ENCODE measurements around the gene LRCH1.

Gene LRCH1

DNA sequence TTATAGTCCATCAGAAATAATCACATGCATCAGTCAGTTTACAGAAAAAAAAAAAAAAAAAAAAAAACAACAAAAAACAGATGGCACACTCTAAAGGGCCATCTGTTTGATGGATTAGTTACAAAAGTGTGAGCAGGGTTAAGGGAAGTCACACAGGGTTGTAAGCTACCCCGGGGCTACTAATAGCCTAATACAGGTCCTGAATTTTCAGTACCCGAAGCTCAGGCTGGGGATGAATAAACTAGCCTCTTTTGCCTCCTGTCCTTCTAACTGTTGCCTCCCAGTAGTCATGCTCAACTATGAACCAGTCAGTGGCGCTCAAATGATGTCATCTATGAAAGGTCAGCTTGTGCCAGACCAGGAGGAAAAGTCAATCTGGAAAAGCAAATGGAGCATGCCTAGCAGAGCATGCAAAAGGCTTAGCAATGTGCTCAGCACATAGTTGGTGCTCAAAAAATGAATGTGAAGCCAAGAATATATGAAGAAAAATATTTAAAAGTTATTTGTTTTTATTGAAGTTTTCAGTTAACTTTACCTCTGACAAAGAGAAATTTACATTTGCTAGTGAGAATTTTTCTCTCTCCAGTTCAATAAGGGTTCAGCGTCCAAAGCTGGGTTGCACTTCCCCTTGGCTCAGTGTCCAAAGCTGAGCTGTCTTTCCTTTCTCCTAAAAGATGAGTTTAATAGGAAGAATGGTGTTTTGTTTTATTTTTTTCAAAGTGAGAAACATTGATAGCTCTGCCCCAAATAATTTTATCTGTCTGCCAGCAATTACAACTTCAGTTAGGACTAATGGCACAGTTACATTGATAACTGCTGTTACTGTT is 30.8 kb upstream of the LRCH1 start:
- Histone ChIP-seq H3K9me3 (ENCODE audit: control insufficient read depth, low read length) (peaks cover 11% of the 10 kb centered on the region), H3K36me3 (ENCODE audit: control insufficient read depth, insufficient read depth, low read length) (no peaks in the 10 kb centered on the region), H3K4me1 (ENCODE audit: control insufficient read depth, insufficient read depth, low read length, poor library complexity, severe bottlenecking) (no peaks in the 10 kb centered on the region), H3K27ac (ENCODE audit: low read depth, low read length, severe bottlenecking) (no peak overlapping the region), H3K4me3 (ENCODE audit: extremely low read depth, insufficient read depth, low read length, poor library complexity, severe bottlenecking) (no peak overlapping the region)
- 92 to 93% methylated on average over 3 of the region's 4 CpGs for WGBS, 2 experiments (ENCODE audit: insufficient coverage in 2 of 2)

DNA sequence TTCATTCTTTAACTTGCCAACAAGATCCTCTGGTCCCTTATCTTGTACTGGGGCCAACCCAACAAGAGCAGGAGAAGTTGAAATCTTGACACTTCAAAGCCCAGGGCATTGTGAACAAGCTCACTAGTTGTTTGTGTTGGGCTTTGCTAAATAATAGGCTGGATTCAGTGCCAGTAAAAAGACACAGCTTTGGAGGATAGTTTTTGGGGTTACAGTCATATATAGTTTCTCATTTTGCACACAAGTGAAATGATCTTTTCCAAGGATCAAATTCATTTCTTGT is 30.3 kb upstream of the LRCH1 start:
- Histone ChIP-seq H3K36me3 (ENCODE audit: control insufficient read depth, insufficient read depth, low read length) (no peaks in the 10 kb centered on the region), H3K27ac (ENCODE audit: low read depth, low read length, severe bottlenecking) (no peak overlapping the region), H3K9me3 (ENCODE audit: control insufficient read depth, low read length) (peaks cover 11% of the 10 kb centered on the region), H3K4me1 (ENCODE audit: control insufficient read depth, insufficient read depth, low read length, poor library complexity, severe bottlenecking) (no peaks in the 10 kb centered on the region), H3K4me3 (ENCODE audit: extremely low read depth, insufficient read depth, low read length, poor library complexity, severe bottlenecking) (no peak overlapping the region)

DNA sequence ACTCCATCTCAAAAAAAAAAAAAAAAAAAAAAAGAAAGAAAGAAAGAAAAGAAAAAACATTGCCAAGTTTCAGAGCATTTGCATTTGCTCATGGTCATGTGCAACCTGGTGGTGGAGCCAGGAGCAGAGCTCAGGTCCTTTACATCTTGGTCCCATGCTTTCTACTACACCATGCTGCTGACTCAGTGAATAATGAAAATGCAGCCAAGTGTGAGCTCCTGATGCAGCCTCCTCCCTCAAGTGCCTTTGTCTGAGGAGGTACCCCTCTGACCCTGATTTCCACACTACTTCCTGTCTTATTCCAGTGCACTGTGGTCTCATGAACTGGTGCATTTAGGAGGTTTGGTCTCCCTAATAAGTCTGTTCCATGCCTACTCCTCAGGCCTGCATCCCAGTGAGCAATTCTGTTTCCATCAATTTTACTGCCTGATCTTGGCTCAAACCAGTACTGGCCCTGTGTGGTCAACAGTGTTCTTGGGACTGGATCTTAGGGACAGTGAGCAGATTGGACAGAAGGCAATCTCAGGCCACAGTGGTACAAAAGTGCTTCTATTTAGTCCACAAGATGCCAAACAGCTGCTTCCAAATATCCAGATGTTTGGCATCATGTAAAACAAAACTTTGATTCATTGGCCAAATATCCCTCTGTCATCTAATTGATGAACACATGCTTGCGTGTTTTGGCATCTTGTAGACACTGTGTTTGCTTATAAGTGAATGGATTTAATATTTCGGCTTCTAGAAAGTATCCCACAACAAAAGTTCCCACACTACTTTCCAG is 28.8 kb upstream of the LRCH1 start:
- no peaks in the 10 kb centered on the region for H3K36me3 ChIP-seq (ENCODE audit: control insufficient read depth, insufficient read depth, low read length)
- peaks cover 11% of the 10 kb centered on the region for H3K9me3 ChIP-seq (ENCODE audit: control insufficient read depth, low read length)
- H3K27ac ChIP-seq (ENCODE audit: low read depth, low read length, severe bottlenecking), result no peak overlapping the region
- no peaks in the 10 kb centered on the region for H3K4me1 ChIP-seq (ENCODE audit: control insufficient read depth, insufficient read depth, low read length, poor library complexity, severe bottlenecking)
- H3K4me3 ChIP-seq (ENCODE audit: extremely low read depth, insufficient read depth, low read length, poor library complexity, severe bottlenecking), result no peak overlapping the region
- no CpG with 5 or more reads among the region's 2 CpGs for WGBS, 2 experiments (ENCODE audit: insufficient coverage in 2 of 2)

DNA sequence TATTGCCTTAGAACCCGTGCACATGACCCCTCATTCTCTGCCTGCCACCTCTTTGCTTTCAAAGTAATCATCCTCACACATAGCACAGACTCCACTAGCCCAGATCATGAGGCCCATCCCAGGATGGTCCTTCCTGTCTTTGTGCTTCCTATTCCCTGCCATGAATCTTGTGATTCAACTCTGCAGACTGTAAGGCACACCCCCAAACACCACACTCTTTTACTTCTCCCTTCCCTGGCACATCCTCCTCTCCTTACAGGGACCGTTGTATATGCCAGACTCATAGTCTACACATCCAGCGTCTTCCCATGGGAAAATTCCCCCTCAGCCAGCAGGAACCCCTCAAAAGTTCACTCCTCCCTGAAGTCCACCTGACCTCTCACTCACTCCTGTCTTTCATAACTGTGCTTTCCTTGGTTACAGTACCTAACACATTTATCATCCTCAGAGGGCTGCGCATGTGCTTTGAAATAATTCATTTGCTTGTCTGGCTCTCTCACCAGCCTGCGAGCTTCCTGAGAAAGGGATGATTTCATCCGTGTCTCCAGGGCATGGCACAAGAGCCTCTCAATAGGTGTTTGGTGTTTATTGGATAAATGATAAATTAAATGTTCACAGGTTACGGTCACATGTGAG is 26.8 kb upstream of the LRCH1 start:
- no peaks in the 10 kb centered on the region for H3K36me3 ChIP-seq (ENCODE audit: control insufficient read depth, insufficient read depth, low read length)
- peaks cover 9% of the 10 kb centered on the region for H3K9me3 ChIP-seq (ENCODE audit: control insufficient read depth, low read length)
- no peaks in the 10 kb centered on the region for H3K4me1 ChIP-seq (ENCODE audit: control insufficient read depth, insufficient read depth, low read length, poor library complexity, severe bottlenecking)
- H3K27ac ChIP-seq (ENCODE audit: low read depth, low read length, severe bottlenecking), result no peak overlapping the region
- 93 to 98% methylated on average over 6 of the region's 7 CpGs for WGBS, 2 experiments (ENCODE audit: insufficient coverage in 2 of 2)
- H3K4me3 ChIP-seq (ENCODE audit: extremely low read depth, insufficient read depth, low read length, poor library complexity, severe bottlenecking), result no peak overlapping the region

DNA sequence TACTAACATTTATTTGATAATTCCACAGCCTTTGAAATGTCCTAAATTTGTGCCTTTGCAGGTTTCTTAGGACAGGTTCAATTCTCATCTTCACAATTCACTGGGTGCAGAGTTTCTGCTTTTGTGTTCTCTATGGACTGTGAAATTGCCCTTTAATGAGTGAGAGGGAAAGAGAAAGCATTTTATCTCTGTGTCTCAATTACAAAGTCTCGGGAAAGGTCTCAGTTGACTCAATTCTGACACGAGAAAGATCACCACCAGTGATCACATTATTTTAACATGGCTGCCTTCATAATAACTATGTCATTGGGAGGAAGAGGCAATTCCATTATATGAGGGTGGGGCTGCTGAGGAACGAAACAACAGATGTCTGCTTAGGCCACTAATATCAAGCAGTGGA is 26.2 kb upstream of the LRCH1 start:
- H3K27ac ChIP-seq (ENCODE audit: low read depth, low read length, severe bottlenecking), result no peak overlapping the region
- H3K9me3 ChIP-seq (ENCODE audit: control insufficient read depth, low read length), result peaks cover 3% of the 10 kb centered on the region
- no peaks in the 10 kb centered on the region for H3K36me3 ChIP-seq (ENCODE audit: control insufficient read depth, insufficient read depth, low read length)
- WGBS, 2 experiments (ENCODE audit: insufficient coverage in 2 of 2), result no CpG with 5 or more reads among the region's 3 CpGs
- H3K4me1 ChIP-seq (ENCODE audit: control insufficient read depth, insufficient read depth, low read length, poor library complexity, severe bottlenecking), result no peaks in the 10 kb centered on the region
- no peak overlapping the region for H3K4me3 ChIP-seq (ENCODE audit: extremely low read depth, insufficient read depth, low read length, poor library complexity, severe bottlenecking)

DNA sequence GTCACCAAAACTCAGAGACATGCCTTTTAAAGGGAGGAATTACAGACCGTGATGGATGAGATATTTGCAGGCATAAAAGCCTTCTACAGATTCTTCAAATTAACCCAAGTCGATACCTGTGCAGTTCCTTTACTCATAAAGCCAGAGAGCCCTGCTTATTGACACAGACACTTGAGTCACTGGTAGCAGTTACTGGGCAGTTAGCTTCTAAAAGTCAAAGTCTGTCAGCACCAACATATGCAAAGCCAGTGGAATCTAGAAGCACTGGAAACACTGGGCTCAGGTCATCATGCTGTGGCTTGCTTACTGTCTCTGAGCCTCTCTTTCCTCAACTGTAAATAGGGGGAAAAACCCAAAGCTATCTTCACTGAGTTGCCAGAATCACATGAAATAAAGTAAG is 25.7 kb upstream of the LRCH1 start:
- 67 to 100% methylated on average over 1 of the region's 2 CpGs for WGBS, 2 experiments (ENCODE audit: insufficient coverage in 2 of 2)
- no peak overlapping the region for H3K27ac ChIP-seq (ENCODE audit: low read depth, low read length, severe bottlenecking)
- no peaks in the 10 kb centered on the region for H3K36me3 ChIP-seq (ENCODE audit: control insufficient read depth, insufficient read depth, low read length)
- no peak overlapping the region for H3K4me3 ChIP-seq (ENCODE audit: extremely low read depth, insufficient read depth, low read length, poor library complexity, severe bottlenecking)
- H3K9me3 ChIP-seq (ENCODE audit: control insufficient read depth, low read length), result no peaks in the 10 kb centered on the region
- no peaks in the 10 kb centered on the region for H3K4me1 ChIP-seq (ENCODE audit: control insufficient read depth, insufficient read depth, low read length, poor library complexity, severe bottlenecking)

DNA sequence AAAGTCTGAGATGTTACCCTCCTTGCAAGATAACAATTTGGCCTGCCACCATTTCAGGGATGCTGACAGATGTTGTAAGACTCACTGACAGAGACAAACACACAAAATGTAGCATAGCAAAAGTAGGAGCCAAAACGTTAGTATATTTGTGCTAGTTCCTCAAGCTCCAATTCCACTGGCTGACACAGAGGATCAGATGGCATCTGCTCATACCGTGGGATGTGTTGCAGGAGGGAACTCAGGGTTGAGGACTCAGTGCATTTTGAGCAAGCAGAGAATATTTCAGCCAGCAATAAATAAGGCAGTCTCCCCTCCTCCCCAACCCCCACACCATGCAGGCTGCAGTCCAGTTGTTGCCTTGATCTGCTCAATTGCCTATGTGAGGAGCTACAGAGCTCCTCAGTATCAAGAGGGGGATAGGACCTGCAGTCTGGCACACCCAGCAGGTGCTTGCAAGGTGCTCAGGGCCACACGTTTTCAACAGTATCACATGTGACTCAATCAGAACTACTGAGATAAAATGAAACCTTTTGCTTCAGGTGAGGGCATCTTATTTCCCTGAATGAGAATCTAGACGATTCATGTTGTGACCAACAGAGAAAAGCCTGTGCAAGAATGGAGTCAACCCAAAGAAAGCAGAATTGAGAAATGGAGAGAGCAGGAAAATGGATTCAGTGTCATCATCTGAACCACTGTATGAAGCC is 23.6 kb upstream of the LRCH1 start:
- H3K4me1 ChIP-seq (ENCODE audit: control insufficient read depth, insufficient read depth, low read length, poor library complexity, severe bottlenecking), result no peaks in the 10 kb centered on the region
- no peaks in the 10 kb centered on the region for H3K36me3 ChIP-seq (ENCODE audit: control insufficient read depth, insufficient read depth, low read length)
- no peaks in the 10 kb centered on the region for H3K9me3 ChIP-seq (ENCODE audit: control insufficient read depth, low read length)
- no peak overlapping the region for H3K4me3 ChIP-seq (ENCODE audit: extremely low read depth, insufficient read depth, low read length, poor library complexity, severe bottlenecking)
- WGBS, 2 experiments (ENCODE audit: insufficient coverage in 2 of 2), result 77 to 100% methylated on average over 3 of the region's 4 CpGs
- H3K27ac ChIP-seq (ENCODE audit: low read depth, low read length, severe bottlenecking), result no peak overlapping the region

DNA sequence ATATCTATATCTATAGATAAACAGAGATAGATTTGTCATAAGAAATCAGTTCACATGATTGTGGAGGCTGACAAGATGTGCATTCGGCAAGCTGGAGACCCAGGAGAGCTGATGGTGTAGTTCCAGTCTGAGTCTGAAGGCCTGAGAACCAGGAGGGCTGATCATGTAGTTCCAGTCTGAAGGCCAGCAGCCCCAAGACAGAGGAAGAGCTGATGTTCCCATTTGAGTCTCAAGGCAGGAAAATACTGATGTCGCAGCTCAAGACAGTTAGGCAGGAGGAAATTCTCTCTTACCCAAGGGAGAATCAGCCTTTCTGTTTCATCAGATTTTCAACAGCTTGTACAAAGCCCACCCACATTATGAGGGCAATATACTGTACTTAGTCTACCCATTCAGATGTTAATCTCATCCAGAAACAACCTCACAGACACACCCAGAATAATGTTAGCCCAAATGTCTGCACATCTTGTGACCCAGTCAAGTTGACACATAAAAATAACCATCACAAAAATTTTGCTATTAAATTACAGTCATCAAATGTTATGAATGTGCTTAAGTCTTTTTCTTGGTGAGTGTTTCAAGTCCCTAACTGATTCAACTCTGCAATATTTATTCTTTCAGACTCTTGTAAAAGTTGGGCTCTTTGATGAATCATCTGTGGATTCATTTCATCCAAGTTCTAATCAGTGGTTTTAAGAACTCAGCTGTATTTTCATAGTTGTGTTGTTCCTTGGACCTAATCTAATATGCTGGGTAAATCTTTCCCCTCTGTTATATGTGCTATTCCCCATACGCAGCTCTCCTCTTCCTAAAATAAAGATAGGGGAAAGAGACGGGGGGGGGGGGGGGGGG is 22.7 kb upstream of the LRCH1 start:
- no peaks in the 10 kb centered on the region for H3K4me1 ChIP-seq (ENCODE audit: control insufficient read depth, insufficient read depth, low read length, poor library complexity, severe bottlenecking)
- no peak overlapping the region for H3K27ac ChIP-seq (ENCODE audit: low read depth, low read length, severe bottlenecking)
- H3K4me3 ChIP-seq (ENCODE audit: extremely low read depth, insufficient read depth, low read length, poor library complexity, severe bottlenecking), result no peak overlapping the region
- WGBS, 2 experiments (ENCODE audit: insufficient coverage in 2 of 2), result 100% methylated on average over 1 of the region's 4 CpGs; no CpG with 5 or more reads in 1 of the 2 experiments
- H3K36me3 ChIP-seq (ENCODE audit: control insufficient read depth, insufficient read depth, low read length), result no peaks in the 10 kb centered on the region
- H3K9me3 ChIP-seq (ENCODE audit: control insufficient read depth, low read length), result no peaks in the 10 kb centered on the region

DNA sequence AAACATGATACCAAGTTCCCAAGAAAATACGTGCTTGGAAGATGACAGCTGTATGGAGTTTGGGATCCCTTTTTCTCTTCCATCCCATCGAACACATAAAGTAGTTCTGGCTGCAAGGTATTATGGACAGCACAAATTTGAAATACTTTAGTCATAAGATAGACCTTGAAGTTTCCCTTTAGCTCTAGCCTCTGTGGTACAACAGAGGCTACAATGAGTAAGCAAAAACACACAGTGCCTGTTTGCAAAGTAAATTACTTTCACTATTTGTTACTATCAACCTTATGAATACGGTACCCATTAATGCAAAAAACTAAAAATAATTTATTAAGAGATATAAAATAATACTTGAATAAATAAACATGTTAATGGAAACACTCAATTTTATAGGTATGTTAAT is 21.0 kb upstream of the LRCH1 start:
- Histone ChIP-seq H3K36me3 (ENCODE audit: control insufficient read depth, insufficient read depth, low read length) (no peaks in the 10 kb centered on the region), H3K4me1 (ENCODE audit: control insufficient read depth, insufficient read depth, low read length, poor library complexity, severe bottlenecking) (no peaks in the 10 kb centered on the region), H3K9me3 (ENCODE audit: control insufficient read depth, low read length) (no peaks in the 10 kb centered on the region), H3K27ac (ENCODE audit: low read depth, low read length, severe bottlenecking) (no peak overlapping the region), H3K4me3 (ENCODE audit: extremely low read depth, insufficient read depth, low read length, poor library complexity, severe bottlenecking) (no peak overlapping the region)
- 100% methylated on average over 1 of the region's 3 CpGs; no CpG with 5 or more reads in 1 of the 2 experiments for WGBS, 2 experiments (ENCODE audit: insufficient coverage in 2 of 2)

DNA sequence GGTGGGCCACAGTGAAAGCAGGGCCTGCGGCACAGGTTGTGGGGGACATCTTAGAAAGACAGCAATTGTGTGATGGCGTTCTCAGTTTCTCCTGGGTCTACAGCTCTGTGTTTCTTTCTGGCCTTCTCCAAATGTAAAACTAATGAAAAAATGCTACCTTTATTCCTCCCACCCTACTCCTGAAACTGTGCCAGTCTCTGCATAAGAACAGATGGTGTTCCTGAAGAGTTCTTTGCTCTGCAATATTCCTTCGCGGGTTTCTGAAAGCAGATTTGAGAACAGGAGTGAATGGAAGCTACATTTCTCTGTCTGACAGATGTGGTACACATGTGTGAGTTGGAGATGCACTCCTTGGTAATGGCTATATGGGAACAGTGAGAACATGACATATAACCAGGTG is 18.0 kb upstream of the LRCH1 start:
- Histone ChIP-seq H3K4me1 (ENCODE audit: control insufficient read depth, insufficient read depth, low read length, poor library complexity, severe bottlenecking) (no peaks in the 10 kb centered on the region), H3K4me3 (ENCODE audit: extremely low read depth, insufficient read depth, low read length, poor library complexity, severe bottlenecking) (no peak overlapping the region), H3K27ac (ENCODE audit: low read depth, low read length, severe bottlenecking) (no peak overlapping the region), H3K9me3 (ENCODE audit: control insufficient read depth, low read length) (no peaks in the 10 kb centered on the region), H3K36me3 (ENCODE audit: control insufficient read depth, insufficient read depth, low read length) (no peaks in the 10 kb centered on the region)
- WGBS, 2 experiments (ENCODE audit: insufficient coverage in 2 of 2), result 92 to 97% methylated on average over 4 of the region's 4 CpGs
